ENCODE data around the gene SDK1. TPM values are rescaled to one million over a fixed set of nuclear protein-coding genes. Genes with fewer than 3 reads are reported as not detected.

Gene SDK1
- total RNA-seq, 1 experiment from 2014 or later: 9.3 TPM

GRCh38 chr7:3634396-3634795 lies 333.3 kb downstream of the SDK1 start (continued):
- no peak for TF ChIP-seq ARID4B (CRISPR knock-in tag; IDR thresholded peaks at IDR 0.05; ENCODE audit: borderline replicate concordance)
- TF ChIP-seq ESRRA (CRISPR knock-in tag; IDR thresholded peaks at IDR 0.05; ENCODE audit: borderline replicate concordance): no peak
- no peak for TF ChIP-seq ZNF219 (CRISPR knock-in tag; IDR thresholded peaks at IDR 0.05; ENCODE audit: borderline replicate concordance)
- TF ChIP-seq ZMAT4 (CRISPR knock-in tag; IDR thresholded peaks at IDR 0.05): no peak
- no peak for TF ChIP-seq JAZF1 (CRISPR knock-in tag; IDR thresholded peaks at IDR 0.05)
- no peak for TF ChIP-seq TEAD1 (CRISPR knock-in tag; IDR thresholded peaks at IDR 0.05)
- no peak for TF ChIP-seq ZNF425 (CRISPR knock-in tag; conservative IDR thresholded peaks at IDR 0.05)
- TF ChIP-seq FOXJ3 (CRISPR knock-in tag; IDR thresholded peaks at IDR 0.05; ENCODE audit: borderline replicate concordance): no peak
- no peak for TF ChIP-seq ZNF512 (CRISPR knock-in tag; IDR thresholded peaks at IDR 0.05; ENCODE audit: borderline replicate concordance)
- no peak for TF ChIP-seq ZBTB43 (CRISPR knock-in tag; IDR thresholded peaks at IDR 0.05)
- no peak for TF ChIP-seq MLX (CRISPR knock-in tag; IDR thresholded peaks at IDR 0.05)
- no peak for TF ChIP-seq IRF1 (CRISPR knock-in tag; IDR thresholded peaks at IDR 0.05)

GRCh38 chr7:3636131-3636860 lies 335.2 kb downstream of the SDK1 start:
- Mint-ChIP-seq H3K27me3 (ENCODE audit: low read depth) (no peaks in the 10 kb centered on the region; the same call in 1 of the 2 replicates), H3K4me1 (no peaks in the 10 kb centered on the region), H3K36me3 (peaks cover 3% of the 10 kb centered on the region), H3K27ac (no peak overlapping the region), H3K4me3 (no peak overlapping the region), H3K9me3 (peaks cover 4% of the 10 kb centered on the region)
- ChIA-PET CTCF (interaction anchor here (1.1 kb wide), 1 partner anchor 37 kb away, joined by 5 read pairs; no protein-coding TSS in a partner anchor), POLR2A (no interaction called here)
- DNase-seq (ENCODE audit: low spot score) (no peak), ATAC-seq (no peak)
- TF ChIP-seq SMAD4 (CRISPR knock-in tag; IDR thresholded peaks at IDR 0.05): no peak
- TF ChIP-seq NR1H2 (CRISPR knock-in tag; IDR thresholded peaks at IDR 0.05): no peak
- TF ChIP-seq ZNF396 (CRISPR knock-in tag; IDR thresholded peaks at IDR 0.05; ENCODE audit: borderline replicate concordance): no peak
- TF ChIP-seq ARID4B (CRISPR knock-in tag; IDR thresholded peaks at IDR 0.05; ENCODE audit: borderline replicate concordance): no peak
- no peak for TF ChIP-seq RELA (CRISPR knock-in tag; IDR thresholded peaks at IDR 0.05; ENCODE audit: borderline replicate concordance)
- no peak for TF ChIP-seq ATF1 (CRISPR knock-in tag; IDR thresholded peaks at IDR 0.05)
- TF ChIP-seq ZNF121 (CRISPR knock-in tag; IDR thresholded peaks at IDR 0.05): no peak
- no peak for TF ChIP-seq FOXJ3 (CRISPR knock-in tag; IDR thresholded peaks at IDR 0.05; ENCODE audit: borderline replicate concordance)
- no peak for TF ChIP-seq CBFB (CRISPR knock-in tag; IDR thresholded peaks at IDR 0.05; ENCODE audit: low read depth)

All from WTC11 (cell line).